ENCODE results near the gene AMER1.

AMER1 gene

GRCh38 chrX:64184396-64184795, 21.1 kb downstream of the AMER1 start:
- H3K36me3 ChIP-seq (ENCODE audit: control insufficient read depth, low read length), result no peaks in the 10 kb centered on the region
- H4K20me1 ChIP-seq (ENCODE audit: control insufficient read depth, insufficient read depth, low read depth, low read length), result no peaks in the 10 kb centered on the region
- H3K4me3 ChIP-seq (ENCODE audit: low read length), result no peak overlapping the region
- TF ChIP-seq CTCF (IDR thresholded peaks at IDR 0.05; ENCODE audit: low read depth, low read length, poor library complexity, severe bottlenecking) (no peak), EZH2phosphoT487 (IDR thresholded peaks at IDR 0.05; ENCODE audit: borderline replicate concordance, low read length) (no peak)
- no peaks in the 10 kb centered on the region for H3F3A ChIP-seq (ENCODE audit: control insufficient read depth, insufficient read depth)
- no peak overlapping the region for H3K27ac ChIP-seq (ENCODE audit: low read depth, low read length)
- H3K79me2 ChIP-seq (ENCODE audit: control insufficient read depth, low read length), result no peaks in the 10 kb centered on the region
- H3K9me3 ChIP-seq (ENCODE audit: control insufficient read depth, insufficient read depth, low read length), result no peaks in the 10 kb centered on the region
- no peak overlapping the region for H3K4me2 ChIP-seq (ENCODE audit: low read length)
- H3K9me2 ChIP-seq (replicated peaks; ENCODE audit: control insufficient read depth, low read length), result no peaks in the 10 kb centered on the region
- H3K27me3 ChIP-seq (ENCODE audit: control insufficient read depth, low read length), result no peaks in the 10 kb centered on the region
- no peaks in the 10 kb centered on the region for H3K4me1 ChIP-seq (ENCODE audit: control insufficient read depth, low read length)

- H3K9me3 ChIP-seq (ENCODE audit: control insufficient read depth, insufficient read depth, low read length), result no peaks in the 10 kb centered on the region
Observed at GRCh38 chrX:64182208-64182607, 23.3 kb downstream of the AMER1 start.

GRCh38 chrX:64176876-64177275, 28.6 kb downstream of the AMER1 start:
- Histone ChIP-seq H3F3A (ENCODE audit: control insufficient read depth, insufficient read depth) (no peaks in the 10 kb centered on the region), H3K9me3 (ENCODE audit: control insufficient read depth, insufficient read depth, low read length) (no peaks in the 10 kb centered on the region), H3K27ac (ENCODE audit: low read depth, low read length) (no peak overlapping the region), H3K4me3 (ENCODE audit: low read length) (no peak overlapping the region), H3K27me3 (ENCODE audit: control insufficient read depth, low read length) (no peaks in the 10 kb centered on the region), H3K79me2 (ENCODE audit: control insufficient read depth, low read length) (no peaks in the 10 kb centered on the region), H3K36me3 (ENCODE audit: control insufficient read depth, low read length) (no peaks in the 10 kb centered on the region), H3K4me1 (ENCODE audit: control insufficient read depth, low read length) (no peaks in the 10 kb centered on the region), H3K4me2 (ENCODE audit: low read length) (no peak overlapping the region), H4K20me1 (ENCODE audit: control insufficient read depth, insufficient read depth, low read depth, low read length) (no peaks in the 10 kb centered on the region), H3K9me2 (replicated peaks; ENCODE audit: control insufficient read depth, low read length) (no peaks in the 10 kb centered on the region)
- no peak for TF ChIP-seq EZH2phosphoT487 (IDR thresholded peaks at IDR 0.05; ENCODE audit: borderline replicate concordance, low read length)
- no peak for TF ChIP-seq CTCF (IDR thresholded peaks at IDR 0.05; ENCODE audit: low read depth, low read length, poor library complexity, severe bottlenecking)

More at GRCh38 chrX:64182208-64182607, 23.3 kb downstream of the AMER1 start:
- Histone ChIP-seq H4K20me1 (ENCODE audit: control insufficient read depth, insufficient read depth, low read depth, low read length) (no peaks in the 10 kb centered on the region), H3K4me2 (ENCODE audit: low read length) (no peak overlapping the region), H3K4me1 (ENCODE audit: control insufficient read depth, low read length) (no peaks in the 10 kb centered on the region), H3K4me3 (ENCODE audit: low read length) (no peak overlapping the region), H3K36me3 (ENCODE audit: control insufficient read depth, low read length) (no peaks in the 10 kb centered on the region), H3K27me3 (ENCODE audit: control insufficient read depth, low read length) (no peaks in the 10 kb centered on the region), H3K9me2 (replicated peaks; ENCODE audit: control insufficient read depth, low read length) (no peaks in the 10 kb centered on the region), H3K79me2 (ENCODE audit: control insufficient read depth, low read length) (no peaks in the 10 kb centered on the region), H3K27ac (ENCODE audit: low read depth, low read length) (no peak overlapping the region), H3F3A (ENCODE audit: control insufficient read depth, insufficient read depth) (no peaks in the 10 kb centered on the region)
- no peak for TF ChIP-seq EZH2phosphoT487 (IDR thresholded peaks at IDR 0.05; ENCODE audit: borderline replicate concordance, low read length)
- no peak for TF ChIP-seq CTCF (IDR thresholded peaks at IDR 0.05; ENCODE audit: low read depth, low read length, poor library complexity, severe bottlenecking)

GRCh38 chrX:64169988-64170387, 35.5 kb downstream of the AMER1 start:
- TF ChIP-seq EZH2phosphoT487 (IDR thresholded peaks at IDR 0.05; ENCODE audit: borderline replicate concordance, low read length) (no peak), CTCF (IDR thresholded peaks at IDR 0.05; ENCODE audit: low read depth, low read length, poor library complexity, severe bottlenecking) (no peak)
- H3K27ac ChIP-seq (ENCODE audit: low read depth, low read length), result no peak overlapping the region
- H3K9me3 ChIP-seq (ENCODE audit: control insufficient read depth, insufficient read depth, low read length), result no peaks in the 10 kb centered on the region
- no peak overlapping the region for H3K4me2 ChIP-seq (ENCODE audit: low read length)
- H3K4me3 ChIP-seq (ENCODE audit: low read length), result no peak overlapping the region
- H3F3A ChIP-seq (ENCODE audit: control insufficient read depth, insufficient read depth), result no peaks in the 10 kb centered on the region
- no peaks in the 10 kb centered on the region for H3K27me3 ChIP-seq (ENCODE audit: control insufficient read depth, low read length)
- no peaks in the 10 kb centered on the region for H3K4me1 ChIP-seq (ENCODE audit: control insufficient read depth, low read length)
- no peaks in the 10 kb centered on the region for H3K9me2 ChIP-seq (replicated peaks; ENCODE audit: control insufficient read depth, low read length)
- no peaks in the 10 kb centered on the region for H3K36me3 ChIP-seq (ENCODE audit: control insufficient read depth, low read length)
- no peaks in the 10 kb centered on the region for H3K79me2 ChIP-seq (ENCODE audit: control insufficient read depth, low read length)
- H4K20me1 ChIP-seq (ENCODE audit: control insufficient read depth, insufficient read depth, low read depth, low read length), result no peaks in the 10 kb centered on the region

Data from DOHH2 (cell line).